Glutamatergic neuron (in vitro differentiated cells): ENCODE results near the gene ANK3. TPM values are rescaled to one million over a fixed set of nuclear protein-coding genes. Genes with fewer than 3 reads are reported as not detected.
A peak's percentile ranks its signal among the peaks of the same experiment; 100 is the strongest.

Experiments used
- DNase-seq: peaks from one replicate; pipeline ENCODE4 v3.0.0; 2022
- H3K27ac Mint-ChIP-seq: one replicate; pipeline ENCODE4 v1.8.0; 2020; ENCODE audit warnings: mild to moderate bottlenecking, mixed read lengths, inconsistent platforms; ENCODE audit not compliant: unreplicated experiment
- H3K27me3 Mint-ChIP-seq: one replicate; pipeline ENCODE4 v1.8.0; 2020; ENCODE audit warnings: mild to moderate bottlenecking, moderate library complexity, mixed read lengths, inconsistent platforms; ENCODE audit not compliant: unreplicated experiment
- H3K36me3 Mint-ChIP-seq: one replicate; pipeline ENCODE4 v1.8.0; 2020; ENCODE audit warnings: mild to moderate bottlenecking, mixed read lengths, inconsistent platforms; ENCODE audit not compliant: unreplicated experiment
- H3K4me1 Mint-ChIP-seq: one replicate; pipeline ENCODE4 v1.8.0; 2020; ENCODE audit warnings: mild to moderate bottlenecking, low read depth, mixed read lengths, inconsistent platforms; ENCODE audit not compliant: unreplicated experiment
- H3K4me3 Mint-ChIP-seq: one replicate; pipeline ENCODE4 v1.8.0; 2020; ENCODE audit warnings: mild to moderate bottlenecking, mixed read lengths, inconsistent platforms; ENCODE audit not compliant: unreplicated experiment
- H3K9me3 Mint-ChIP-seq: one replicate; pipeline ENCODE4 v1.8.0; 2020; ENCODE audit warnings: mild to moderate bottlenecking, moderate library complexity, mixed read lengths, inconsistent platforms; ENCODE audit not compliant: unreplicated experiment
- total RNA-seq: library from RNA; stranded (reverse); fragmentation: NEBNext Ultra II Directional; extraction: Animal tissue kit (Norgen Biotek cat#: 25700); gene quantifications from one replicate; pipeline ENCODE4 v1.2.1, GENCODE V29; 2021; ENCODE audit not compliant: unreplicated experiment
- TF ChIP-seq, protein P1 (sequence below): fragments of 200-600 bp; sonication (generic); IDR thresholded peaks from one replicate; pipeline ENCODE4 v1.5.0; 2021; ENCODE audit not compliant: partially characterized antibody, unreplicated experiment

Gene ANK3
- total RNA-seq, 1 donor from 2014 or later: 84.9 TPM

- peaks cover 6% of the 10 kb centered on the region for H3K4me1 Mint-ChIP-seq
- no peaks in the 10 kb centered on the region for H3K36me3 Mint-ChIP-seq
- peaks cover 2% of the 10 kb centered on the region for H3K9me3 Mint-ChIP-seq
- TF ChIP-seq, protein P1, sequence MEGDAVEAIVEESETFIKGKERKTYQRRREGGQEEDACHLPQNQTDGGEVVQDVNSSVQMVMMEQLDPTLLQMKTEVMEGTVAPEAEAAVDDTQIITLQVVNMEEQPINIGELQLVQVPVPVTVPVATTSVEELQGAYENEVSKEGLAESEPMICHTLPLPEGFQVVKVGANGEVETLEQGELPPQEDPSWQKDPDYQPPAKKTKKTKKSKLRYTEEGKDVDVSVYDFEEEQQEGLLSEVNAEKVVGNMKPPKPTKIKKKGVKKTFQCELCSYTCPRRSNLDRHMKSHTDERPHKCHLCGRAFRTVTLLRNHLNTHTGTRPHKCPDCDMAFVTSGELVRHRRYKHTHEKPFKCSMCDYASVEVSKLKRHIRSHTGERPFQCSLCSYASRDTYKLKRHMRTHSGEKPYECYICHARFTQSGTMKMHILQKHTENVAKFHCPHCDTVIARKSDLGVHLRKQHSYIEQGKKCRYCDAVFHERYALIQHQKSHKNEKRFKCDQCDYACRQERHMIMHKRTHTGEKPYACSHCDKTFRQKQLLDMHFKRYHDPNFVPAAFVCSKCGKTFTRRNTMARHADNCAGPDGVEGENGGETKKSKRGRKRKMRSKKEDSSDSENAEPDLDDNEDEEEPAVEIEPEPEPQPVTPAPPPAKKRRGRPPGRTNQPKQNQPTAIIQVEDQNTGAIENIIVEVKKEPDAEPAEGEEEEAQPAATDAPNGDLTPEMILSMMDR: no peak
- H3K27me3 Mint-ChIP-seq: no peaks in the 10 kb centered on the region
- no peak for DNase-seq
- H3K4me3 Mint-ChIP-seq: no peak overlapping the region
- no peak overlapping the region for H3K27ac Mint-ChIP-seq
Observed at GRCh38 chr10:60266513-60266912, 123.2 kb downstream of the ANK3 start.

GRCh38 chr10:60262647-60263126 lies 127.0 kb downstream of the ANK3 start:
- Mint-ChIP-seq H3K27me3 (no peaks in the 10 kb centered on the region), H3K9me3 (peaks cover 2% of the 10 kb centered on the region), H3K36me3 (no peaks in the 10 kb centered on the region), H3K4me1 (peaks cover 17% of the 10 kb centered on the region), H3K4me3 (no peak overlapping the region), H3K27ac (no peak overlapping the region)
- TF ChIP-seq, protein P1: no peak
- DNase-seq: no peak

- Mint-ChIP-seq H3K36me3 (no peaks in the 10 kb centered on the region), H3K4me1 (peaks cover 15% of the 10 kb centered on the region), H3K27me3 (no peaks in the 10 kb centered on the region), H3K9me3 (peaks cover 2% of the 10 kb centered on the region), H3K4me3 (no peak overlapping the region), H3K27ac (no peak overlapping the region)
- TF ChIP-seq, protein P1: no peak
- no peak for DNase-seq
Observed at GRCh38 chr10:60260321-60260720, 129.4 kb downstream of the ANK3 start.

DNA sequence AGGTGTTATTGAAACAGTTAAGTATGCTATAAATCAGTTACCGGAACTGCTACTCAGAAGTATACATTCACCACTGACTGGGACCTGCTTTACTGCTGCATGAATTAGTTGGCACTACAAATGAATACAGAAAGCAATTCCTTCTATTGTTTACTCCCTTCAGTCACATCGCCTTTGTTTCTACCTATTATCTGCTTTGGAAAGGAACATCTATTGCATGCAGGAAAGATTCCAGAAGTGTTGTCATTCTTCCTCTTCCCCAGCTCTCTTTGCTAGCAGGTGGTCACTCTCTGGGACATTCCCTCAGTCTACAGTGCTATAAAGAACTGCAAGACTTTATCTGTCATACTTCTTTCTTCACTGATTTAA lies 131.3 kb downstream of the ANK3 start:
- Mint-ChIP-seq H3K36me3 (no peaks in the 10 kb centered on the region), H3K4me3 (no peak overlapping the region), H3K27me3 (no peaks in the 10 kb centered on the region), H3K27ac (peak overlapping the region; percentile 39), H3K4me1 (peaks cover 13% of the 10 kb centered on the region), H3K9me3 (peaks cover 2% of the 10 kb centered on the region)
- TF ChIP-seq, protein P1: no peak
- no peak for DNase-seq

- Mint-ChIP-seq H3K9me3 (no peaks in the 10 kb centered on the region), H3K27ac (peak overlapping the region; percentile 25), H3K36me3 (no peaks in the 10 kb centered on the region), H3K4me1 (peaks cover 13% of the 10 kb centered on the region), H3K4me3 (no peak overlapping the region), H3K27me3 (no peaks in the 10 kb centered on the region)
- TF ChIP-seq, protein P1: no peak
- no peak for DNase-seq
Observed at GRCh38 chr10:60257767-60258428, 131.8 kb downstream of the ANK3 start.
